ENCODE data around the gene HADHB. TPM values are rescaled to one million over a fixed set of nuclear protein-coding genes. Genes with fewer than 3 reads are reported as not detected.

HADHB gene
- total RNA-seq, 1 experiment from 2014 or later, result 72.7 TPM

DNA sequence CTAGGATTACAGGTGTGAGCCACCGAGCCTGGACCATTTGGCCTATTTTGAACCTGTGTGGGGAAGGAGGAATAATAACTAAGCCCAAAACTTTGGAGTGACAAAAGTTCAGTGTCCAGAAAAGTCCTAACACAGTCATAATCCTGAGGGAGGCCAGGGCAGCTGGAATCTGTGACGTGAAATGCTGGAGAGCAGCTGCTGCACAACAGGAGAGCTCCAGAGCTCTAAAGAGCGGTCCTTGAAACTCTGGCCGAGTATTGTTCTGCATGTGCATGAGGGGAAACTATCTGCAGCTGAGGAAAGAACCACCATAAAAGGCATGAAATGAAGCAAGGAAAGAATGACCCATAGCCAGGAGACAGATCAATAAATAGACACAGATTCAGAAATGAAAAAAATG, 28.2 kb upstream of the HADHB start:
- no peak overlapping the region for H3K4me2 ChIP-seq
- H3K27me3 ChIP-seq (ENCODE audit: insufficient read depth, low read depth), result no peaks in the 10 kb centered on the region
- ChIA-PET POLR2A (ENCODE audit: unreplicated experiment) (no interaction called here), CTCF (no interaction called here)
- H3K27ac ChIP-seq, result no peak overlapping the region
- no peaks in the 10 kb centered on the region for H3K9me2 ChIP-seq (ENCODE audit: insufficient read depth)
- intact Hi-C loops (cut with micrococcal nuclease; ENCODE audit: unreplicated experiment), result no loop called here
- peaks cover 47% of the 10 kb centered on the region for H3K36me3 ChIP-seq (ENCODE audit: low read depth)
- H3K4me1 ChIP-seq (replicated peaks; ENCODE audit: insufficient read depth), result no peaks in the 10 kb centered on the region
- H3K9me3 ChIP-seq (ENCODE audit: insufficient read depth, low read depth), result peaks cover 14% of the 10 kb centered on the region
- TF ChIP-seq, protein P1, sequence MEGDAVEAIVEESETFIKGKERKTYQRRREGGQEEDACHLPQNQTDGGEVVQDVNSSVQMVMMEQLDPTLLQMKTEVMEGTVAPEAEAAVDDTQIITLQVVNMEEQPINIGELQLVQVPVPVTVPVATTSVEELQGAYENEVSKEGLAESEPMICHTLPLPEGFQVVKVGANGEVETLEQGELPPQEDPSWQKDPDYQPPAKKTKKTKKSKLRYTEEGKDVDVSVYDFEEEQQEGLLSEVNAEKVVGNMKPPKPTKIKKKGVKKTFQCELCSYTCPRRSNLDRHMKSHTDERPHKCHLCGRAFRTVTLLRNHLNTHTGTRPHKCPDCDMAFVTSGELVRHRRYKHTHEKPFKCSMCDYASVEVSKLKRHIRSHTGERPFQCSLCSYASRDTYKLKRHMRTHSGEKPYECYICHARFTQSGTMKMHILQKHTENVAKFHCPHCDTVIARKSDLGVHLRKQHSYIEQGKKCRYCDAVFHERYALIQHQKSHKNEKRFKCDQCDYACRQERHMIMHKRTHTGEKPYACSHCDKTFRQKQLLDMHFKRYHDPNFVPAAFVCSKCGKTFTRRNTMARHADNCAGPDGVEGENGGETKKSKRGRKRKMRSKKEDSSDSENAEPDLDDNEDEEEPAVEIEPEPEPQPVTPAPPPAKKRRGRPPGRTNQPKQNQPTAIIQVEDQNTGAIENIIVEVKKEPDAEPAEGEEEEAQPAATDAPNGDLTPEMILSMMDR (conservative IDR thresholded peaks at IDR 0.05), result no peak
- no peak for TF ChIP-seq EZH2 (IDR thresholded peaks at IDR 0.05; ENCODE audit: low read depth)
- no peaks in the 10 kb centered on the region for H4K20me1 ChIP-seq (ENCODE audit: insufficient read depth)
- no peaks in the 10 kb centered on the region for H3K79me2 ChIP-seq (ENCODE audit: low read depth)
- H3K4me3 ChIP-seq, result no peak overlapping the region
- BruUV-seq (replicated peaks), result no TSS peak
- H2AFZ ChIP-seq, result no peak overlapping the region
- no peak for DNase-seq
- no peaks in the 10 kb centered on the region for H3F3A ChIP-seq (ENCODE audit: insufficient read depth, low read depth)

DNA sequence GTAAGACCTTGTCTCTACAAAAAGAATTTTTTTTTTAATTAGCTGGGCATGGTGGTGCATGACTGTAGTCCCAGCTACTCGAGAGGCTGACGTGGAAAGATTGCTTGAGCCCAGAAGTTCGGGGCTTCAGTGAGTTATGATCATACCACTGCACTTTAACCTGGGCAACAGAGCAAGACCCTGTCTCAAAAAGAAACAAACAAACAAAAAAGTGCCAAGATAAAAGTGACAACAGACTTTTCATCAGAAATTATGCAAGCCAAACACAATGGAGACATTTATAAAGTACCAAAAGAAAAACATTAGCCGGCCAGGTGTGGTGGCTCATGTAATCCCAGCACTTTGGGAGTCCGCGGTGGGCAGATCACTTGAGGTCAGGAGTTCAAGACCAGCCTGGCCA, 27.0 kb upstream of the HADHB start:
- DNase-seq, result no peak
- peaks cover 14% of the 10 kb centered on the region for H3K9me3 ChIP-seq (ENCODE audit: insufficient read depth, low read depth)
- H3K79me2 ChIP-seq (ENCODE audit: low read depth), result no peaks in the 10 kb centered on the region
- ChIA-PET POLR2A (ENCODE audit: unreplicated experiment) (no interaction called here), CTCF (no interaction called here)
- no peak overlapping the region for H2AFZ ChIP-seq
- H3K9me2 ChIP-seq (ENCODE audit: insufficient read depth), result no peaks in the 10 kb centered on the region
- TF ChIP-seq, protein P1 (conservative IDR thresholded peaks at IDR 0.05), result no peak
- no peak for TF ChIP-seq EZH2 (IDR thresholded peaks at IDR 0.05; ENCODE audit: low read depth)
- no peak overlapping the region for H3K27ac ChIP-seq
- H3K27me3 ChIP-seq (ENCODE audit: insufficient read depth, low read depth), result no peaks in the 10 kb centered on the region
- H3K4me2 ChIP-seq, result no peak overlapping the region
- H3F3A ChIP-seq (ENCODE audit: insufficient read depth, low read depth), result no peaks in the 10 kb centered on the region
- H3K4me1 ChIP-seq (replicated peaks; ENCODE audit: insufficient read depth), result no peaks in the 10 kb centered on the region
- no peak overlapping the region for H3K4me3 ChIP-seq
- intact Hi-C loops (cut with micrococcal nuclease; ENCODE audit: unreplicated experiment), result no loop called here
- no peaks in the 10 kb centered on the region for H4K20me1 ChIP-seq (ENCODE audit: insufficient read depth)
- peaks cover 37% of the 10 kb centered on the region for H3K36me3 ChIP-seq (ENCODE audit: low read depth)
- no TSS peak for BruUV-seq (replicated peaks)

DNA sequence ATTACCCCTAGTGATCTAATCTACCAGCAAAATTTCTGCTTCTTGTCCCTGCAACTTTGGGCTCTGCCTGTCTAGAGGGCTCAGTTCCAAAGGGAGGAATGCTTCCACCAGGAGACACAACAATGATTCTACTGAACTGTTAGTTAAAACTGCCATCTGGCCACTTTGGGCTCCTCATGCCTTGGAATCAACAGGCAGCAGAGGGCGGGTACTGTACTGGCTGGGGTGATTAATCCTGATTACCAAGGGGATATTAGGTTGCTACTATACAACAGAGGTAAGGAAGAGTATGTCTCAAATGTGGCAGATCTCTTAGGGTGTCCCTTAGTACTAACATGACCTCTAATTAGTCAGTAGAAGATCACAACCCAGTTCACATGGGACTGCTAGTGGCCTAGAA, 21.7 kb upstream of the HADHB start:
- no peaks in the 10 kb centered on the region for H3K9me2 ChIP-seq (ENCODE audit: insufficient read depth)
- BruUV-seq (replicated peaks), result no TSS peak
- TF ChIP-seq, protein P1 (conservative IDR thresholded peaks at IDR 0.05), result no peak
- TF ChIP-seq EZH2 (IDR thresholded peaks at IDR 0.05; ENCODE audit: low read depth), result no peak
- H2AFZ ChIP-seq, result no peak overlapping the region
- peaks cover 23% of the 10 kb centered on the region for H3K36me3 ChIP-seq (ENCODE audit: low read depth)
- no peaks in the 10 kb centered on the region for H3K27me3 ChIP-seq (ENCODE audit: insufficient read depth, low read depth)
- H3F3A ChIP-seq (ENCODE audit: insufficient read depth, low read depth), result no peaks in the 10 kb centered on the region
- H4K20me1 ChIP-seq (ENCODE audit: insufficient read depth), result no peaks in the 10 kb centered on the region
- H3K4me2 ChIP-seq, result no peak overlapping the region
- no peak overlapping the region for H3K4me3 ChIP-seq
- no peaks in the 10 kb centered on the region for H3K79me2 ChIP-seq (ENCODE audit: low read depth)
- intact Hi-C loops (cut with micrococcal nuclease; ENCODE audit: unreplicated experiment), result no loop called here
- no peaks in the 10 kb centered on the region for H3K4me1 ChIP-seq (replicated peaks; ENCODE audit: insufficient read depth)
- POLR2A ChIA-PET (ENCODE audit: unreplicated experiment), result no interaction called here
- H3K27ac ChIP-seq, result no peak overlapping the region
- H3K9me3 ChIP-seq (ENCODE audit: insufficient read depth, low read depth), result peaks cover 7% of the 10 kb centered on the region
- CTCF ChIA-PET, result no interaction called here
- no peak for DNase-seq
